Endodermal cell (in vitro differentiated cells): ENCODE data around the gene ABI2. TPM values are rescaled to one million over a fixed set of nuclear protein-coding genes. Genes with fewer than 3 reads are reported as not detected.
"Not testable (repeated sequence)": the region's sequence is repeated elsewhere in the genome, so short reads cannot be mapped to it uniquely, and the experiment has no call there.

Experiments
- DNase-seq: peaks from one replicate; pipeline ENCODE4 v3.0.0-alpha.2; 2017
- H3K27ac ChIP-seq: 2 replicates; pipeline ENCODE4 v1.5.1; 2013; ENCODE audit warnings: mild to moderate bottlenecking, low read depth, low read length, moderate library complexity
- H3K27me3 ChIP-seq: 2 replicates; pipeline ENCODE4 v1.6.1; 2013; ENCODE audit warnings: mild to moderate bottlenecking, low read length, moderate library complexity; ENCODE audit not compliant: insufficient read depth, control insufficient read depth, poor library complexity, severe bottlenecking
- H3K36me3 ChIP-seq: 2 replicates; pipeline ENCODE4 v1.7.0; 2013; ENCODE audit warnings: mild to moderate bottlenecking, low read length, moderate library complexity; ENCODE audit not compliant: control insufficient read depth, insufficient read depth
- H3K4me1 ChIP-seq: one replicate; pipeline ENCODE4 v1.7.0; 2013; ENCODE audit warnings: low read length; ENCODE audit not compliant: control insufficient read depth, insufficient read depth
- H3K4me3 ChIP-seq: 2 replicates; pipeline ENCODE4 v1.5.1; 2013; ENCODE audit warnings: mild to moderate bottlenecking, low read length, moderate library complexity
- H3K9ac ChIP-seq: 2 replicates; pipeline ENCODE4 v1.6.1; 2013; ENCODE audit warnings: mild to moderate bottlenecking, low read length, moderate library complexity; ENCODE audit not compliant: poor library complexity, severe bottlenecking; ENCODE audit errors: extremely low read depth
- H3K9me3 ChIP-seq: 2 replicates; pipeline ENCODE4 v1.6.1; 2013; ENCODE audit warnings: mild to moderate bottlenecking, low read length, moderate library complexity; ENCODE audit not compliant: control insufficient read depth
- H3K27ac Mint-ChIP-seq: 2 replicates; pipeline ENCODE4 v1.8.0; 2020; ENCODE audit warnings: mixed read lengths
- H3K27me3 Mint-ChIP-seq: 2 replicates; pipeline ENCODE4 v1.8.0; 2021; ENCODE audit warnings: mild to moderate bottlenecking, mixed read lengths; ENCODE audit not compliant: insufficient read depth
- H3K36me3 Mint-ChIP-seq: 2 replicates; pipeline ENCODE4 v1.8.0; 2020; ENCODE audit warnings: low read depth, mixed read lengths
- H3K4me1 Mint-ChIP-seq: 2 replicates; pipeline ENCODE4 v1.8.0; 2020; ENCODE audit warnings: mixed read lengths
- H3K4me3 Mint-ChIP-seq: 2 replicates; pipeline ENCODE4 v1.8.0; 2020; ENCODE audit warnings: mild to moderate bottlenecking, moderate library complexity, mixed read lengths
- H3K9me3 Mint-ChIP-seq: 2 replicates; pipeline ENCODE4 v1.8.0; 2020; ENCODE audit warnings: mild to moderate bottlenecking, mixed read lengths
- CTCF ChIP-seq: fragments of 200-600 bp; sonication (generic); conservative IDR thresholded peaks from 2 replicates; pipeline ENCODE4 v1.5.0; 2021; ENCODE audit warnings: antibody characterized with exemption, mild to moderate bottlenecking
- WGBS, 2 experiments: methylation state at CpG; one replicate each; pipeline versions ENCODE4 v1.1.5 to v1.1.7; 2013; ENCODE audit warnings: missing lambda C conversion rate in 2 of 2, mixed read lengths in 1 of 2; ENCODE audit not compliant: insufficient coverage in 1 of 2, insufficient read length in 1 of 2; 5-methylcytosine and 5-hydroxymethylcytosine counted together
- total RNA-seq, 2 donors: library from RNA; stranded (reverse); fragmentation: NEBNext Ultra II Directional in 1 of 2; extraction: Animal tissue kit (Norgen Biotek cat#: 25700) in 1 of 2; gene quantifications; 2 replicates in 1 of 2; 3 replicates in 1 of 2; pipeline ENCODE4 v1.2.1, GENCODE V29; 2021

The ABI2 gene
- total RNA-seq, 2 donors from 2014 or later: 115 to 139 TPM

- no peaks in the 10 kb centered on the region for H3K9me3 Mint-ChIP-seq
- 96 to 100% methylated on average over 1 to 4 of the region's 5 CpGs for WGBS, 2 experiments
- H3K4me1 Mint-ChIP-seq: peaks cover 1% of the 10 kb centered on the region
- no peak overlapping the region for H3K9ac ChIP-seq
- no peak for DNase-seq
- H3K9me3 ChIP-seq: peaks cover 7% of the 10 kb centered on the region
- no peak overlapping the region for H3K27ac ChIP-seq
- peaks cover 40% of the 10 kb centered on the region for H3K36me3 Mint-ChIP-seq
- no peaks in the 10 kb centered on the region for H3K27me3 Mint-ChIP-seq
- no peak overlapping the region for H3K4me3 ChIP-seq
- no peak overlapping the region for H3K4me3 Mint-ChIP-seq
- H3K4me1 ChIP-seq: no peaks in the 10 kb centered on the region
- H3K36me3 ChIP-seq: peaks cover 37% of the 10 kb centered on the region
- TF ChIP-seq CTCF: no peak
- H3K27me3 ChIP-seq: no peaks in the 10 kb centered on the region
- no peak overlapping the region for H3K27ac Mint-ChIP-seq
Measured at GRCh38 chr2:203366639-203367466, 38.7 kb downstream of the ABI2 start.

- 92% methylated on average over 21 of the region's 31 CpGs; no CpG with 5 or more reads in 1 of the 2 experiments for WGBS, 2 experiments
- H3K9me3 ChIP-seq, H3K27me3 ChIP-seq, H3K4me3 ChIP-seq, DNase-seq, H3K27ac Mint-ChIP-seq, H3K4me1 ChIP-seq, H3K9ac ChIP-seq, H3K4me1 Mint-ChIP-seq, H3K27ac ChIP-seq, H3K9me3 Mint-ChIP-seq, H3K4me3 Mint-ChIP-seq, H3K27me3 Mint-ChIP-seq: not testable (repeated sequence)
- H3K36me3 ChIP-seq: peaks cover 41% of the 10 kb centered on the region
- peaks cover 49% of the 10 kb centered on the region for H3K36me3 Mint-ChIP-seq
Measured at GRCh38 chr2:203372706-203373105, 44.5 kb downstream of the ABI2 start.

- peak; percentile 57 for TF ChIP-seq CTCF
- no peak overlapping the region for H3K27ac ChIP-seq
Measured at GRCh38 chr2:203376173-203376572, 48.0 kb downstream of the ABI2 start.

More at GRCh38 chr2:203376173-203376572, 48.0 kb downstream of the ABI2 start:
- no peaks in the 10 kb centered on the region for H3K27me3 Mint-ChIP-seq
- no peaks in the 10 kb centered on the region for H3K27me3 ChIP-seq
- H3K27ac Mint-ChIP-seq: no peak overlapping the region
- no peaks in the 10 kb centered on the region for H3K4me1 Mint-ChIP-seq
- no peak for DNase-seq
- no peaks in the 10 kb centered on the region for H3K4me1 ChIP-seq
- no peak overlapping the region for H3K4me3 ChIP-seq
- H3K9me3 Mint-ChIP-seq: peaks cover 5% of the 10 kb centered on the region
- H3K9me3 ChIP-seq: peaks cover 5% of the 10 kb centered on the region
- peaks cover 21% of the 10 kb centered on the region for H3K36me3 ChIP-seq
- peaks cover 32% of the 10 kb centered on the region for H3K36me3 Mint-ChIP-seq
- no peak overlapping the region for H3K9ac ChIP-seq
- no peak overlapping the region for H3K4me3 Mint-ChIP-seq
